Right lobe of liver (tissue), 4 donors: Measurements from ENCODE around the gene ZMYND8.

Experiments
- POLR2A ChIP-seq: fragments of 450-650 bp; IDR thresholded peaks from one replicate; pipeline ENCODE4 v1.6.1; 2017; ENCODE audit warnings: antibody characterized with exemption, mild to moderate bottlenecking
- TF ChIP-seq, protein P1 (sequence below), 4 donors: fragments of 200-600 bp in 3 of 4; fragments of 450-650 bp in 1 of 4; IDR thresholded peaks; one replicate each; pipeline versions ENCODE4 v1.5.1 to v1.8.0; 2016 to 2022; ENCODE audit warnings: antibody characterized with exemption in 4 of 4, mild to moderate bottlenecking in 2 of 4
- donor health status: DM: no; HTN: no; CAD: no.
- donor health status: DM: no; HTN: no; CAD: no.
- donor health status: DM: no; HTN: yes; CAD: no.

DNA sequence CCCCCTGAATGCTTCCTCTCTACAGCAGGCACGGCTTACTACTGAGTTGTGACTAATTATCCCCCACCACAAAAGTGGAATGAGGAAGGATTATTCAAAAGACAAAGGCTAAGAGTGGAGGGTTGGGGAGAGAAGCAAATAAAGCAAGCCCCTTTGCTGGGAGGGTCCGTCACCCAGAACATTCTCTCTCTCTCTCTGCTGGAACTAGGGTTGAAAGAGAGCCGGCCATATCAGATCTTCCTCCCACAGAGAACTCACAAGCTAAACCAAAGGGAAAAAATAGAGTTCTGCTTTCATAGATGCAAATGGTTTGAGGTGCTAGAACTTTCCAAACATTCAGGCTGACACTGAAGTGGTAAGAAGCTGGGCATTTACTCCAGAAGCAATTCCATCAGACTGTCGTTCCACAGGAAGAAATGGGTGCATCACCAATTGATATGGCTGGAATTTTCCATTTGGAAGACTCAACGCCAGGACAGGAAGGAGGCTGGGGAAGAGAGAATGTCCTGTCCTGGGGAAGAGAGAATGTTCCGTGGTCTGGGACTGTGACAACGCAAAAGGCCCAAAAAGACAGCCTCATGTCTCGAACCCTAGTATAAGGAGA is 7.9 kb downstream of the ZMYND8 start:
- TF ChIP-seq, protein P1, sequence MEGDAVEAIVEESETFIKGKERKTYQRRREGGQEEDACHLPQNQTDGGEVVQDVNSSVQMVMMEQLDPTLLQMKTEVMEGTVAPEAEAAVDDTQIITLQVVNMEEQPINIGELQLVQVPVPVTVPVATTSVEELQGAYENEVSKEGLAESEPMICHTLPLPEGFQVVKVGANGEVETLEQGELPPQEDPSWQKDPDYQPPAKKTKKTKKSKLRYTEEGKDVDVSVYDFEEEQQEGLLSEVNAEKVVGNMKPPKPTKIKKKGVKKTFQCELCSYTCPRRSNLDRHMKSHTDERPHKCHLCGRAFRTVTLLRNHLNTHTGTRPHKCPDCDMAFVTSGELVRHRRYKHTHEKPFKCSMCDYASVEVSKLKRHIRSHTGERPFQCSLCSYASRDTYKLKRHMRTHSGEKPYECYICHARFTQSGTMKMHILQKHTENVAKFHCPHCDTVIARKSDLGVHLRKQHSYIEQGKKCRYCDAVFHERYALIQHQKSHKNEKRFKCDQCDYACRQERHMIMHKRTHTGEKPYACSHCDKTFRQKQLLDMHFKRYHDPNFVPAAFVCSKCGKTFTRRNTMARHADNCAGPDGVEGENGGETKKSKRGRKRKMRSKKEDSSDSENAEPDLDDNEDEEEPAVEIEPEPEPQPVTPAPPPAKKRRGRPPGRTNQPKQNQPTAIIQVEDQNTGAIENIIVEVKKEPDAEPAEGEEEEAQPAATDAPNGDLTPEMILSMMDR (IDR thresholded peaks at IDR 0.05): no peak
- no peak for TF ChIP-seq POLR2A
